ENCODE data around the gene KLHL24.
"Not testable (repeated sequence)": the region's sequence is repeated elsewhere in the genome, so short reads cannot be mapped to it uniquely, and the experiment has no call there.

- TF ChIP-seq CTCF (conservative IDR thresholded peaks at IDR 0.05; ENCODE audit: low read depth in 2 of 2); POLR2AphosphoS5 (IDR thresholded peaks at IDR 0.05; ENCODE audit: low read depth); EZH2 (IDR thresholded peaks at IDR 0.05; ENCODE audit: low read depth, unreplicated experiment); STAT1 (IDR thresholded peaks at IDR 0.05; ENCODE audit: unreplicated experiment); ETS1 (IDR thresholded peaks at IDR 0.05); EZH2phosphoT487 (IDR thresholded peaks at IDR 0.05; ENCODE audit: unreplicated experiment): not testable (repeated sequence)
Measured at GRCh38 chr3:183632725-183633124, 2.7 kb upstream of the KLHL24 start.
